Sigmoid colon (tissue), 4 donors: ENCODE data around the gene SF3B1.

ENCODE experiments used
- POLR2A ChIP-seq, 2 donors: fragments of 450-650 bp; IDR thresholded peaks; one replicate each; pipeline ENCODE4 v1.6.1; 2016; ENCODE audit warnings: antibody characterized with exemption in 2 of 2, mild to moderate bottlenecking in 2 of 2, moderate library complexity in 2 of 2
- POLR2AphosphoS5 ChIP-seq, 4 donors: sonication (generic); formaldehyde crosslinking; IDR thresholded peaks; one replicate each; pipeline ENCODE4 v1.6.1; 2017; ENCODE audit warnings: antibody characterized with exemption in 4 of 4
- TF ChIP-seq, protein P1 (sequence below), 4 experiments: fragments of 450-650 bp in 3 of 4; fragments of 200-600 bp in 1 of 4; IDR thresholded peaks; one replicate each; pipeline ENCODE4 v1.5.1; 2016 to 2019; ENCODE audit warnings: antibody characterized with exemption in 4 of 4, mild to moderate bottlenecking in 3 of 4, moderate library complexity in 2 of 4

DNA sequence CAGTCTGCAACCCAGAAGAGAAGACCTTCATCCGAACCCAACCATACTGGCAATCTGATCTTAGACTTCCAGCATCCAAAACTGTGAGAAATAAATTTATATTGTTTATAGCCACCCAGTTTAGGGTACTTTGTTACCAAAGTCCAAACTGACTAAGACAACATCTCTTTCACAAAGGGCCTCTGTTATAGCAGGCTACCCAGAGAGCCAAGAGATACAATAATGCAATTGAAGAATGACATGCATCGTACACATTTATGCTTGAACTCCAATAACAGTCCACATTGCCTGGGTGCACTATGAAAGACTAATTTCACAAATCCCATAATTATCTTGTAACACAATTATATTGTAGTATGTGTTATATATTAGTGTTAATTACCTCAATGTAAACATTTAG lies 85.1 kb downstream of the SF3B1 start:
- TF ChIP-seq, protein P1, sequence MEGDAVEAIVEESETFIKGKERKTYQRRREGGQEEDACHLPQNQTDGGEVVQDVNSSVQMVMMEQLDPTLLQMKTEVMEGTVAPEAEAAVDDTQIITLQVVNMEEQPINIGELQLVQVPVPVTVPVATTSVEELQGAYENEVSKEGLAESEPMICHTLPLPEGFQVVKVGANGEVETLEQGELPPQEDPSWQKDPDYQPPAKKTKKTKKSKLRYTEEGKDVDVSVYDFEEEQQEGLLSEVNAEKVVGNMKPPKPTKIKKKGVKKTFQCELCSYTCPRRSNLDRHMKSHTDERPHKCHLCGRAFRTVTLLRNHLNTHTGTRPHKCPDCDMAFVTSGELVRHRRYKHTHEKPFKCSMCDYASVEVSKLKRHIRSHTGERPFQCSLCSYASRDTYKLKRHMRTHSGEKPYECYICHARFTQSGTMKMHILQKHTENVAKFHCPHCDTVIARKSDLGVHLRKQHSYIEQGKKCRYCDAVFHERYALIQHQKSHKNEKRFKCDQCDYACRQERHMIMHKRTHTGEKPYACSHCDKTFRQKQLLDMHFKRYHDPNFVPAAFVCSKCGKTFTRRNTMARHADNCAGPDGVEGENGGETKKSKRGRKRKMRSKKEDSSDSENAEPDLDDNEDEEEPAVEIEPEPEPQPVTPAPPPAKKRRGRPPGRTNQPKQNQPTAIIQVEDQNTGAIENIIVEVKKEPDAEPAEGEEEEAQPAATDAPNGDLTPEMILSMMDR (IDR thresholded peaks at IDR 0.05): no peak
- no peak for TF ChIP-seq POLR2AphosphoS5 (IDR thresholded peaks at IDR 0.05)
- no peak for TF ChIP-seq POLR2A (IDR thresholded peaks at IDR 0.05)
